Measurements from ENCODE around the gene IQGAP2.

GRCh38 chr5:76598531-76598930 is 195.4 kb downstream of the IQGAP2 start:
- TF ChIP-seq, protein P1, sequence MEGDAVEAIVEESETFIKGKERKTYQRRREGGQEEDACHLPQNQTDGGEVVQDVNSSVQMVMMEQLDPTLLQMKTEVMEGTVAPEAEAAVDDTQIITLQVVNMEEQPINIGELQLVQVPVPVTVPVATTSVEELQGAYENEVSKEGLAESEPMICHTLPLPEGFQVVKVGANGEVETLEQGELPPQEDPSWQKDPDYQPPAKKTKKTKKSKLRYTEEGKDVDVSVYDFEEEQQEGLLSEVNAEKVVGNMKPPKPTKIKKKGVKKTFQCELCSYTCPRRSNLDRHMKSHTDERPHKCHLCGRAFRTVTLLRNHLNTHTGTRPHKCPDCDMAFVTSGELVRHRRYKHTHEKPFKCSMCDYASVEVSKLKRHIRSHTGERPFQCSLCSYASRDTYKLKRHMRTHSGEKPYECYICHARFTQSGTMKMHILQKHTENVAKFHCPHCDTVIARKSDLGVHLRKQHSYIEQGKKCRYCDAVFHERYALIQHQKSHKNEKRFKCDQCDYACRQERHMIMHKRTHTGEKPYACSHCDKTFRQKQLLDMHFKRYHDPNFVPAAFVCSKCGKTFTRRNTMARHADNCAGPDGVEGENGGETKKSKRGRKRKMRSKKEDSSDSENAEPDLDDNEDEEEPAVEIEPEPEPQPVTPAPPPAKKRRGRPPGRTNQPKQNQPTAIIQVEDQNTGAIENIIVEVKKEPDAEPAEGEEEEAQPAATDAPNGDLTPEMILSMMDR (IDR thresholded peaks at IDR 0.05; ENCODE audit: insufficient read depth, low read length, poor library complexity, severe bottlenecking): no peak
- no peak for TF ChIP-seq EZH2phosphoT487 (conservative IDR thresholded peaks at IDR 0.05; ENCODE audit: low read length)

All from SU-DHL-6 (cell line).